Fibroblast of lung (primary cell): Measurements from ENCODE around the gene SPDYE2.
"Not testable (repeated sequence)": the region's sequence is repeated elsewhere in the genome, so short reads cannot be mapped to it uniquely, and the experiment has no call there.

Experiments used
- CTCF ChIP-seq, 2 donors: IDR thresholded peaks in 1 of 2; conservative IDR thresholded peaks in 1 of 2; 1 replicate in 1 of 2; 2 replicates in 1 of 2; pipeline ENCODE4 v1.5.1; 2011 to 2012; ENCODE audit warnings: low read length in 2 of 2, control low read depth in 1 of 2, inconsistent platforms in 1 of 2, low read depth in 1 of 2, mild to moderate bottlenecking in 1 of 2
- EZH2 ChIP-seq: IDR thresholded peaks from 2 replicates; pipeline ENCODE4 v1.5.1; 2012; ENCODE audit warnings: low read length, control low read depth, mild to moderate bottlenecking; ENCODE audit errors: missing control alignments

- TF ChIP-seq CTCF (conservative IDR thresholded peaks at IDR 0.05 in 1 of 2, IDR thresholded peaks at IDR 0.05 in 1 of 2; ENCODE audit: low read depth in 1 of 2, low read length in 2 of 2); EZH2: not testable (repeated sequence)
Measured at GRCh38 chr7:102532127-102532526, 18.9 kb upstream of the SPDYE2 start.
